Measurements from ENCODE around the gene SPRY1.

SPRY1 gene

DNA sequence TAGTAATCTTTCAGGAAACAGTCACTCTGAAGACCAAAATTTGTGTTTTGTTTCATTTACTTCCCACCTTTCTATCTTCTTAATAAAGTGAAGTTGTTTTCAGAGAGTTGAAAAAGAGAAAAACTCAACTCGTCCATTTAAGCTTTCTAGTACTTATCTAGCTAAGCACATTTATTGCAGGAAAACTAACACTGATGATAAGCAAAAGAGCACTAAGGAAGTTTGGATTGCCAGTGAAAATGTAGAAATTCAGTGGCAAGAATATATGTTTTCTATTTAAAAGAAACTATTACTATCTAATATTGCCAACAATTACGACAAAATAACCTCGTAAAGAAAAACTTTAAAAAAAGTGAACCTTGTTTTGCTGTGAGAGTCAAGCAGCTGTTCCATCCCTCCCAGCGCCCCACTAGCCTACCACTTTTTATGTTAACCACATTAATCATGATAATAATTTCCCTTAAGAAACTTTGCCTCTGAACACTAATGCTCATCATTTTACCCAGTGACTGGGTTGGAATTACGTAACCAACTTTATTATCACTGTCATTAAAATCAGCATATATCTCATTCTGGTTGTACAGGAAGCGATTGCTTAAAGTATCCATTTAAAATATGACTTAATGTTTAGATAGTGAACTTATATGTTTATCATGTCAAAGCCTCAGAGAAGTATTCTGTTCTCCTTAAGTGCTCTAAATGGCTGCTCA is 24.8 kb downstream of the SPRY1 start:
- Histone ChIP-seq H3K4me1 (ENCODE audit: control insufficient read depth, insufficient read depth, low read length) (peaks cover 3% of the 10 kb centered on the region; the same call in 1 of the 2 replicates), H3K9me3 (ENCODE audit: control insufficient read depth, insufficient read depth, low read length) (no peaks in the 10 kb centered on the region), H3K36me3 (ENCODE audit: control insufficient read depth, insufficient read depth, low read length) (no peaks in the 10 kb centered on the region), H3K27ac (ENCODE audit: low read length) (no peak overlapping the region), H3K27me3 (ENCODE audit: control insufficient read depth, insufficient read depth, low read length) (no peaks in the 10 kb centered on the region), H3K4me3 (ENCODE audit: low read length) (no peak overlapping the region)
- no peak for DNase-seq (ENCODE audit: low read depth, low spot score)
- no CpG with 5 or more reads among the region's 6 CpGs for WGBS (ENCODE audit: insufficient coverage, insufficient read length)

DNA sequence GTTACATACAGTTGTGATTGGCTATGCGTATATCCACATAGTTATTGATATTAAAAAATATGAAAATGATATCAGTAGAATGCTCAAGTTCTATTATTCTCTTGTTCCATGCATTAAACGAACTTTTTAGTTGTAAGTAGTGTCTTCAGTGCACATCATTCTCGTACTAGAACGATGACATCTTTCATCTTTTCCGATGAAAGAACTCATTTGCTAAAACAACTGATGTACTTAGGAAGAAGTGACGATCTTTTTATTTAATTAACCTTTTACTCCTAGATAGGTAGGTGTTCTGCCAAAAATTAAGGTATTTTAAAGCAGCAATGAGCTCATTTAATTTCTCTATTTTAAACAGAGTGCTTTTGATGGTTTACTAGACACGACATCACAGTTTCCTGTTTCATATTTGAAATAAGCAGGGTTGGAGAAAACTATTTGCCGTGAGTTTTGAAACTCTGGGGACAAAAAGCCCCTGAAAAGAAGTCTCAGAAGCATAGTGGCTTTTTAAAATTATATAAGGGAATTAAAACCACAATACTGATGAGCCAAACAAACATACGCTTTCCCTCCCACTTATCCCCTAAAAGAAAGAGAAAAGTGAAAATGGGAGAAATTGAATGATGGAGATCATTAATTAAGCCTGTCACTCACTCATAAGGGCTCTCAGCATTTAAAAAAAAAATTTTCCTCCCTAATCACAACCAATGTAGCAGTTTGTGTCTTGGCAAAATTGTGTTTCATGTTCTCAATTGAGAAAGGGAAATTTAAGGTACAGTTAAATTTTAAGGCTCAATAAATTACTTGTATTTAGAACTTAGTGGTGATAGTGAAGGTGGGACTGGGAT is 25.6 kb downstream of the SPRY1 start:
- H3K4me1 ChIP-seq (ENCODE audit: control insufficient read depth, insufficient read depth, low read length) = peaks cover 1% of the 10 kb centered on the region; the same call in 1 of the 2 replicates
- H3K36me3 ChIP-seq (ENCODE audit: control insufficient read depth, insufficient read depth, low read length) = no peaks in the 10 kb centered on the region
- no peaks in the 10 kb centered on the region for H3K27me3 ChIP-seq (ENCODE audit: control insufficient read depth, insufficient read depth, low read length)
- H3K4me3 ChIP-seq (ENCODE audit: low read length) = no peak overlapping the region
- H3K9me3 ChIP-seq (ENCODE audit: control insufficient read depth, insufficient read depth, low read length) = no peaks in the 10 kb centered on the region
- no CpG with 5 or more reads among the region's 9 CpGs for WGBS (ENCODE audit: insufficient coverage, insufficient read length)
- DNase-seq (ENCODE audit: low read depth, low spot score) = no peak
- no peak overlapping the region for H3K27ac ChIP-seq (ENCODE audit: low read length)

DNA sequence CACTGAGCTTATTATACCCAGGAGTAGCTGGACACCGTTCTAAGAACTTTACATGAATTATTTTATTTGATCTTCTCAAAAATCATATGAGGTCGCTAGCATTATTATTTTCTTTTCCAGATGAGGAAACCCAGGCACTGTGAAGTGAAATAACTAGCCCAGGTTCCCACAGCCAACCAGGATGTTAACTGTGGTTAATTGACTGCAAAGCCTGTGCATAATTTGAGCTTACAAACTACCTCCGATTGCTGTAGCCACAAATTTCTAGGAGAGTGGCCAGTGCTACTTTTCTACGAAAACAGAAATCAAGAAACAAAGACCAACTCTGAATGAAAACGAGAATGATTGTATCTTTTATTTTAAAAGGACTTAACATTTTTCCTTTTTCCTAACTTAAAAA is 27.2 kb downstream of the SPRY1 start:
- no CpG with 5 or more reads among the region's 5 CpGs for WGBS (ENCODE audit: insufficient coverage, insufficient read length)
- DNase-seq (ENCODE audit: low read depth, low spot score) = no peak
- no peaks in the 10 kb centered on the region for H3K27me3 ChIP-seq (ENCODE audit: control insufficient read depth, insufficient read depth, low read length)
- no peak overlapping the region for H3K27ac ChIP-seq (ENCODE audit: low read length)
- H3K4me3 ChIP-seq (ENCODE audit: low read length) = no peak overlapping the region
- no peaks in the 10 kb centered on the region for H3K36me3 ChIP-seq (ENCODE audit: control insufficient read depth, insufficient read depth, low read length)
- no peaks in the 10 kb centered on the region; the same call in 1 of the 2 replicates for H3K4me1 ChIP-seq (ENCODE audit: control insufficient read depth, insufficient read depth, low read length)
- H3K9me3 ChIP-seq (ENCODE audit: control insufficient read depth, insufficient read depth, low read length) = no peaks in the 10 kb centered on the region

DNA sequence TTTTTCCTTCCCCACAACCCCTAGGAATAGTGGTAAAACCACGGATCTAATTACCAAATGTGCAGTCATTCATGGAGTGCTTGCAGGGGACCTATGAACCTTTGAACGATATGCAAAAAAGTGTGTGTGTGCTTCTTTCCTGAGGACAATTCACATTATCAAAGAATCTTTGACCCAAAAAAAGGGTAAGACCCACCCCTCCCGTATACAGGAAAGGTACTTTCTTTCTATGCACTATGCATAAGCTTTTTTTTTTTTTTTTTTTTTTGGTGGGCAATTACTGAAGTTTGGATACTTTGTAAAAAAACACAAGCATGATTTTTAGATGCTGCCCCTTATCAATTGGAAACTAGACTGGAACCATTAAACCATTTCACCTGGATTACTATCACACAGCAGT is 31.4 kb downstream of the SPRY1 start:
- Histone ChIP-seq H3K9me3 (ENCODE audit: control insufficient read depth, insufficient read depth, low read length) (no peaks in the 10 kb centered on the region), H3K4me3 (ENCODE audit: low read length) (no peak overlapping the region), H3K27me3 (ENCODE audit: control insufficient read depth, insufficient read depth, low read length) (no peaks in the 10 kb centered on the region), H3K4me1 (ENCODE audit: control insufficient read depth, insufficient read depth, low read length) (no peaks in the 10 kb centered on the region), H3K36me3 (ENCODE audit: control insufficient read depth, insufficient read depth, low read length) (no peaks in the 10 kb centered on the region), H3K27ac (ENCODE audit: low read length) (no peak overlapping the region)
- no CpG with 5 or more reads among the region's 3 CpGs for WGBS (ENCODE audit: insufficient coverage, insufficient read length)
- no peak for DNase-seq (ENCODE audit: low read depth, low spot score)

DNA sequence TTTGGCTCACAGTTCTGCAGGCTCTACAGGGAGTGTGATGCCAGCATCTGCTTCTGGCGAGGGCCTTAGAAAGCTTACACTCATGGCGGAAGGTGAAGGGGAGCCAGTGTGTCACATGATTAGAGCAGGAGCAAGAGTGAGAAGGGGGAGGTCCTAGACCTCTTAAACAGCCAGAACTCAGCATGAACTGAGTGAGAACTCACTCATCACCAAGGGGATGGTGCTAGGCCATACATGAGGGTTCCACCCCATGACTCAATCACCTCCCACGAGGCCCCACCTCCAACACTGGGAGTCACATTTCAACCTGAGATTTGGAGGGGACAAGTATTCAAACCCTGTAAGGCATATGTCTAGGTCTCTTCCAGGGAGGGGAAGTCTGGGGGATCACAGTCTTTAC is 33.4 kb downstream of the SPRY1 start:
- H3K9me3 ChIP-seq (ENCODE audit: control insufficient read depth, insufficient read depth, low read length) = no peaks in the 10 kb centered on the region
- WGBS (ENCODE audit: insufficient coverage, insufficient read length) = no CpG with 5 or more reads among the region's 3 CpGs
- H3K4me1 ChIP-seq (ENCODE audit: control insufficient read depth, insufficient read depth, low read length) = no peaks in the 10 kb centered on the region
- H3K36me3 ChIP-seq (ENCODE audit: control insufficient read depth, insufficient read depth, low read length) = no peaks in the 10 kb centered on the region; the same call in 1 of the 2 replicates
- H3K27ac ChIP-seq (ENCODE audit: low read length) = no peak overlapping the region
- H3K4me3 ChIP-seq (ENCODE audit: low read length) = no peak overlapping the region
- DNase-seq (ENCODE audit: low read depth, low spot score) = no peak
- H3K27me3 ChIP-seq (ENCODE audit: control insufficient read depth, insufficient read depth, low read length) = no peaks in the 10 kb centered on the region

DNA sequence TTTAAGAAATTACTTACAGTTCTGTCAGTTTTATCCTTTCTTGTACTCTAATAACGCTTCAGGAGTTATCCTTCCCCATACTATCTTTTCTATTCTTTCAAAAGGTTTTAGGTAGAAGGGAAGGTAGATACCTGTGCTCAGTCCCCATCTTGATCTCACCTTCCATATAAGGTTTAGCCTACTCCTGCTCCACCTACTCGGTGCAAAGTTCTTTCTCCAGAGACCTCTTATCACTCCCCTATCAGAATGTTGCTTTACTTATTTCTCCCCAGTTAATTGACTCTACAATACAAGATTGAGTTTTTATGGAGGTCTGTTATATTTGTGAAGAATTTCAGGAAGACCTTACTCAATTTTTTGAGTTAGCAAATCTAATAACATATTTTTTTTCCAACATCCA is 33.9 kb downstream of the SPRY1 start:
- Histone ChIP-seq H3K36me3 (ENCODE audit: control insufficient read depth, insufficient read depth, low read length) (no peaks in the 10 kb centered on the region; the same call in 1 of the 2 replicates), H3K4me3 (ENCODE audit: low read length) (no peak overlapping the region), H3K27me3 (ENCODE audit: control insufficient read depth, insufficient read depth, low read length) (no peaks in the 10 kb centered on the region), H3K4me1 (ENCODE audit: control insufficient read depth, insufficient read depth, low read length) (no peaks in the 10 kb centered on the region), H3K9me3 (ENCODE audit: control insufficient read depth, insufficient read depth, low read length) (no peaks in the 10 kb centered on the region), H3K27ac (ENCODE audit: low read length) (no peak overlapping the region)
- no peak for DNase-seq (ENCODE audit: low read depth, low spot score)
- no CpG with 5 or more reads among the region's 2 CpGs for WGBS (ENCODE audit: insufficient coverage, insufficient read length)

DNA sequence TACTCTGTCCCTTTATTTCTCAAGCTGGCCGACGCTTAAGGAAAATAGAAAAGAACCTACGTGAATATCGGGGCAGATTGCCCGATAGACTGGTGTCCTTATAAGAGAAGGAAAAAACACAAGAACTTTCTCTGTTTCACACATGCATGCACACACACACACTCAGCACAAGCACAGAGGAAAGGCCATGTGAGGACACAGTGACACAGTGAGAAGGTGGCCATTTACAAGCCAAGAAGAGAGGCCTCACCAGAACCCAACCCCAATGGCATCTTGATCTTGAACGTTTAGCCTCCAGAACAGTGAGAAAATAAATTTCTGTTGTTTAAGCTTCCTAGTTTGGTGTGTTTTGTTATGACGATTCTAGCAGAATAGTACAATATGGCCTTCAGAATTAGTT is 37.0 kb downstream of the SPRY1 start:
- DNase-seq (ENCODE audit: low read depth, low spot score) = no peak
- H3K36me3 ChIP-seq (ENCODE audit: control insufficient read depth, insufficient read depth, low read length) = no peaks in the 10 kb centered on the region; the same call in 1 of the 2 replicates
- no peaks in the 10 kb centered on the region for H3K27me3 ChIP-seq (ENCODE audit: control insufficient read depth, insufficient read depth, low read length)
- no CpG with 5 or more reads among the region's 7 CpGs for WGBS (ENCODE audit: insufficient coverage, insufficient read length)
- H3K4me3 ChIP-seq (ENCODE audit: low read length) = no peak overlapping the region
- H3K4me1 ChIP-seq (ENCODE audit: control insufficient read depth, insufficient read depth, low read length) = no peaks in the 10 kb centered on the region
- H3K27ac ChIP-seq (ENCODE audit: low read length) = no peak overlapping the region
- H3K9me3 ChIP-seq (ENCODE audit: control insufficient read depth, insufficient read depth, low read length) = no peaks in the 10 kb centered on the region; the same call in 1 of the 2 replicates

DNA sequence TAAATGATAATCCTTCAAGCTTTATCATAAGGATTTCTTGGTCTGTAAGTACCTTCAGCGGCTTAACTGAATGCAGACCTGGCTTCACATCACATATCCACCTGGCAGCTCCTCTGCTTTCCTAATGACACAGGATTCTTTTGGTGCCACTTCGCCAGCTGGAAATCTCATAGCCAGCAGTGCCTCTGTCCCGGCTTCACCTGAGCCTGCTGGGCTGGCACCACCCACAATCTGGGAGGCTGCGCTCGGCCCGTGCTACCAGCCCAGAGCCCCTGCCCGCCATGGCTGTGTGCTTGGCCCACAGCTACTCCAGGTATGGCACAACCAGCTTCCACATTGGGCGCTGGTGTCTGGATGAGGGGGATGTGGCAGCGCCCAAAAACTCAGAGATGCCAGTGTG is 37.4 kb downstream of the SPRY1 start:
- H3K9me3 ChIP-seq (ENCODE audit: control insufficient read depth, insufficient read depth, low read length) = no peaks in the 10 kb centered on the region; the same call in 1 of the 2 replicates
- no peaks in the 10 kb centered on the region for H3K27me3 ChIP-seq (ENCODE audit: control insufficient read depth, insufficient read depth, low read length)
- H3K27ac ChIP-seq (ENCODE audit: low read length) = no peak overlapping the region
- DNase-seq (ENCODE audit: low read depth, low spot score) = no peak
- no peaks in the 10 kb centered on the region; the same call in 1 of the 2 replicates for H3K36me3 ChIP-seq (ENCODE audit: control insufficient read depth, insufficient read depth, low read length)
- no peak overlapping the region for H3K4me3 ChIP-seq (ENCODE audit: low read length)
- H3K4me1 ChIP-seq (ENCODE audit: control insufficient read depth, insufficient read depth, low read length) = no peaks in the 10 kb centered on the region
- no CpG with 5 or more reads among the region's 9 CpGs for WGBS (ENCODE audit: insufficient coverage, insufficient read length)

DNA sequence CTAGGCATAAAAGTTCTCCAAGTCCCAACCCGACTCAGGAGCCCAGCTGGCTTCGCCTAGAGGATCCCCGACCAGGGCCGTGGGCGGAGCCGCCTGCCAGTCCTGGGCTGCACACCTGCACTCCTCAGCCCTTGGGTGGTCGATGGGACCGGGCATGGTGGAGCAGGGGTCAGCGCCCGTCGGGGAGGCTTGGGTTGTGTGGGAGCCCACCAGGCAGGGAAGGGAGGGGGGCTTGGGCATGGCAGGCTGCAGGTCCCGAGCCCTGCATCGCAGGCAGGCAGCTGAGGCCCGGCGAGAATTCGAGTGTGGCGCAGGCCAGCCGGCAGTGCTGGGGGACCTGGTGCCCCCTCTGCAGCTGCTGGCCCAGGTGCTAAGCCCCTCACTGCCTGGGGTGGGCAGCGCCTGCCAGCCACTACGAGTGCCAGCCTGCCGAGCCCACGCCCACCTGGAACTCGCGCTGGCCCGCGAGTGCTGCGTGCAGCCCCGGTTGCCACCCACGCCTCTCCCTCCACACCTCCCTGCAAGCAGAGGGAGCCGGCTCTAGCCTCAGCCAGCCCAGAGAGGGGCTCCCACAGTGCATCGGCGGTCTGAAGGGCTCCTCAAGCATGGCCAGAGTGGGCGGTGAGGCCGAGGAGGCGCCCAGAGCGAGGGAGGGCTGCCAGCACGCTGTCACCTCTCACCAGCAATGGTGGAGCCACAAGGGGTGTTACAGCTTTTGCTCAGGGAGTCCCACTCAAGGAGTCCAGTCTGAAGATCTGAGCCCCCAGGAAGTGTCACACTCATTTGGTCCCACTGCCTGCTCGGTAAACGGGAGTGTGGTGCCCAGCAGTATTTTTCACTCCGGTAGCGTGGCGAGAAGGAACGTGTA is 38.9 kb downstream of the SPRY1 start:
- DNase-seq (ENCODE audit: low read depth, low spot score) = no peak
- WGBS (ENCODE audit: insufficient coverage, insufficient read length) = no CpG with 5 or more reads among the region's 43 CpGs
- no peak overlapping the region for H3K27ac ChIP-seq (ENCODE audit: low read length)

DNA sequence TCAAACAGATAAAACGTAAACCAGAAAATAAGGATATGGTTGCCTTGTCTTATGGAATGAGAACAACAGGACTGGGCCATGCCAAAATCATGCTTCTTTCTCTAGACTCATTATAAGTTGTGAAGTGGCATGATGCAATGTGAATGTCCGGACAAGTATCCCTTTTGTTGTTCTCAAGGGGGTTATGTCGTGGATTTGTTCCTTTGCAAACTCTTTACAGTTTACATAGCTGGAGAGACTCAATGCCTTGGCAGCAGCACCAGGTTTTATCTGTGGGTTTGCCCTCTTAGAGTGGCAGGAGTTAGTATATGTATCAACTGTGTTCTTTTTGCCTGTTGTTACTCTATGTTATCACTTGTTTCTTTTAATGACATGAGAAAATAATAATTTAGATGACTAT is 41.4 kb downstream of the SPRY1 start:
- Histone ChIP-seq H3K9me3 (ENCODE audit: control insufficient read depth, insufficient read depth, low read length) (no peaks in the 10 kb centered on the region; the same call in 1 of the 2 replicates), H3K4me1 (ENCODE audit: control insufficient read depth, insufficient read depth, low read length) (no peaks in the 10 kb centered on the region), H3K27ac (ENCODE audit: low read length) (no peak overlapping the region), H3K4me3 (ENCODE audit: low read length) (no peak overlapping the region), H3K27me3 (ENCODE audit: control insufficient read depth, insufficient read depth, low read length) (no peaks in the 10 kb centered on the region), H3K36me3 (ENCODE audit: control insufficient read depth, insufficient read depth, low read length) (no peaks in the 10 kb centered on the region; the same call in 1 of the 2 replicates)
- no CpG with 5 or more reads among the region's 3 CpGs for WGBS (ENCODE audit: insufficient coverage, insufficient read length)
- DNase-seq (ENCODE audit: low read depth, low spot score) = no peak

More for the DNA sequence above, 38.9 kb downstream of the SPRY1 start:
- no peaks in the 10 kb centered on the region; the same call in 1 of the 2 replicates for H3K9me3 ChIP-seq (ENCODE audit: control insufficient read depth, insufficient read depth, low read length)
- H3K27me3 ChIP-seq (ENCODE audit: control insufficient read depth, insufficient read depth, low read length) = no peaks in the 10 kb centered on the region
- no peaks in the 10 kb centered on the region for H3K4me1 ChIP-seq (ENCODE audit: control insufficient read depth, insufficient read depth, low read length)
- no peaks in the 10 kb centered on the region; the same call in 1 of the 2 replicates for H3K36me3 ChIP-seq (ENCODE audit: control insufficient read depth, insufficient read depth, low read length)
- H3K4me3 ChIP-seq (ENCODE audit: low read length) = no peak overlapping the region

Data from iPS DF 6.9 (cell line).